HepG2 (cell line): Measurements from ENCODE around the gene DNTTIP2. TPM values are rescaled to one million over a fixed set of nuclear protein-coding genes. Genes with fewer than 3 reads are reported as not detected.
A peak's percentile ranks its signal among the peaks of the same experiment; 100 is the strongest.

Experiments
- ATAD3A ChIP-seq: sonication (generic); formaldehyde crosslinking; IDR thresholded peaks from 2 replicates; pipeline ENCODE4 v1.4.0; 2020; ENCODE audit warnings: missing genetic modification reagents
- CEBPG ChIP-seq: IDR thresholded peaks from 2 replicates; pipeline ENCODE4 v1.6.1; 2016
- CTCF ChIP-seq: sonication (generic); formaldehyde crosslinking; IDR thresholded peaks from 2 replicates; pipeline ENCODE4 v1.5.0; 2020; ENCODE audit warnings: mild to moderate bottlenecking, missing genetic modification reagents, moderate library complexity
- ELF1 ChIP-seq: sonication (generic); formaldehyde crosslinking; IDR thresholded peaks from 2 replicates; pipeline ENCODE4 v1.4.0; 2020; ENCODE audit warnings: missing genetic modification reagents
- FIP1L1 ChIP-seq: fragments of 200-400 bp; formaldehyde crosslinking; IDR thresholded peaks from 2 replicates; pipeline ENCODE4 v1.6.1; 2018; ENCODE audit warnings: low read depth, mild to moderate bottlenecking, low read length, moderate library complexity, borderline replicate concordance; ENCODE audit not compliant: insufficient read depth
- FOXK2 ChIP-seq: fragments of 450-650 bp; IDR thresholded peaks from 2 replicates; pipeline ENCODE4 v1.6.1; 2016
- GMEB2 ChIP-seq: IDR thresholded peaks from 2 replicates; pipeline ENCODE4 v1.6.1; 2016; ENCODE audit warnings: missing biosample characterization, missing genetic modification reagents, low read depth
- IKZF5 ChIP-seq: IDR thresholded peaks from 2 replicates; pipeline ENCODE4 v1.6.1; 2018; ENCODE audit warnings: missing genetic modification reagents, mild to moderate bottlenecking, missing compliant biosample characterization
- NAIF1 ChIP-seq: sonication (generic); formaldehyde crosslinking; IDR thresholded peaks from 2 replicates; pipeline ENCODE4 v1.5.0; 2020; ENCODE audit warnings: mild to moderate bottlenecking, missing genetic modification reagents, borderline replicate concordance
- RARA ChIP-seq: IDR thresholded peaks from 2 replicates; pipeline ENCODE4 v1.6.1; 2016; ENCODE audit warnings: missing genetic modification reagents, missing compliant biosample characterization
- TBL1XR1 ChIP-seq: fragments of 150-350 bp; IDR thresholded peaks from 2 replicates; pipeline ENCODE4 v1.6.1; 2014; ENCODE audit warnings: borderline replicate concordance, low read length; ENCODE audit not compliant: partially characterized antibody
- TCF7L2 ChIP-seq: IDR thresholded peaks from 2 replicates; pipeline ENCODE4 v1.6.1; 2011; ENCODE audit warnings: mild to moderate bottlenecking, low read depth, low read length, moderate library complexity
- TP53 ChIP-seq: sonication (generic); formaldehyde crosslinking; conservative IDR thresholded peaks from 2 replicates; pipeline ENCODE4 v1.4.0; 2020; ENCODE audit warnings: missing genetic modification reagents
- TRAFD1 ChIP-seq: sonication (generic); formaldehyde crosslinking; IDR thresholded peaks from 2 replicates; pipeline ENCODE4 v1.5.1; 2020; ENCODE audit warnings: missing genetic modification reagents, mild to moderate bottlenecking, borderline replicate concordance
- U2AF1 ChIP-seq: fragments of 200-400 bp; formaldehyde crosslinking; optimal IDR thresholded peaks from 2 replicates; pipeline ENCODE3; 2017; ENCODE audit warnings: mild to moderate bottlenecking, low read depth, low read length
- ZBTB1 ChIP-seq: sonication (generic); formaldehyde crosslinking; IDR thresholded peaks from 2 replicates; pipeline ENCODE4 v1.4.0; 2020; ENCODE audit warnings: missing genetic modification reagents, borderline replicate concordance
- ZBTB34 ChIP-seq: sonication (generic); formaldehyde crosslinking; IDR thresholded peaks from 2 replicates; pipeline ENCODE4 v1.8.0; 2022; ENCODE audit warnings: mild to moderate bottlenecking, missing genetic modification reagents
- ZBTB42 ChIP-seq: sonication (generic); formaldehyde crosslinking; IDR thresholded peaks from 2 replicates; pipeline ENCODE4 v1.5.0; 2020; ENCODE audit warnings: mild to moderate bottlenecking, missing genetic modification reagents
- ZFP36 ChIP-seq: fragments of 150-350 bp; IDR thresholded peaks from 2 replicates; pipeline ENCODE4 v1.6.1; 2018; ENCODE audit warnings: borderline replicate concordance, low read length, low read depth; ENCODE audit not compliant: partially characterized antibody
- ZNF749 ChIP-seq: sonication (generic); formaldehyde crosslinking; IDR thresholded peaks from 2 replicates; pipeline ENCODE4 v1.8.0; 2022; ENCODE audit warnings: mild to moderate bottlenecking, missing genetic modification reagents, moderate library complexity, borderline replicate concordance
- ZNF772 ChIP-seq: sonication (generic); formaldehyde crosslinking; IDR thresholded peaks from 2 replicates; pipeline ENCODE4 v1.5.0; 2020; ENCODE audit warnings: mild to moderate bottlenecking, missing genetic modification reagents
- ZNF790 ChIP-seq: sonication (generic); formaldehyde crosslinking; IDR thresholded peaks from 2 replicates; pipeline ENCODE4 v1.8.0; 2022; ENCODE audit warnings: missing genetic modification reagents, mild to moderate bottlenecking, borderline replicate concordance
- ZSCAN30 ChIP-seq: sonication (generic); formaldehyde crosslinking; IDR thresholded peaks from 2 replicates; pipeline ENCODE4 v1.5.0; 2020; ENCODE audit warnings: mild to moderate bottlenecking, missing genetic modification reagents
- polyA plus RNA-seq, 8 experiments: library from polyadenylated mRNA; depleted of rRNA in 3 of 8; stranded (reverse) in 7 of 8; unstranded in 1 of 8; fragments of >200 nt; fragmentation: Illumina TruSeq in 4 of 8; extraction: Trizol in 4 of 8; gene quantifications; 2 replicates each; pipeline versions ENCODE4 v1.2.1 to v1.2.3, GENCODE V29; 2011 to 2016; ENCODE audit warnings: low read depth in 4 of 8, missing spikeins in 1 of 8, mixed read lengths in 1 of 8; ENCODE audit not compliant: insufficient read depth in 1 of 8
- total RNA-seq, 5 experiments: library from RNA; depleted of rRNA; stranded (reverse); fragments of >200 nt; fragmentation: Illumina TruSeq; extraction: Trizol; gene quantifications; 2 replicates each; pipeline ENCODE4 v1.2.3, GENCODE V29; 2016; ENCODE audit warnings: low read depth in 1 of 5

DNTTIP2 gene
- total and polyA plus RNA-seq, 2 of the 13 experiments (the other 11 are each of a cell fraction or from before 2014, with no cell fraction given), result 11.4 to 63.3 TPM

GRCh38 chr1:93878889-93879586, at the start of gene DNTTIP2 (continued):
- peak; percentile 23; the same call in 1 of the 2 replicates for TF ChIP-seq NAIF1 (CRISPR knock-in tag)
- no peak for TF ChIP-seq U2AF1
- TF ChIP-seq ZBTB42 (CRISPR knock-in tag), result 0 out of 2 replicates have a peak, but pooled peaks have one; percentile 62
- TF ChIP-seq GMEB2 (CRISPR knock-in tag), result peak; percentile 59; the same call in 1 of the 2 replicates
- peak; percentile 85 for TF ChIP-seq IKZF5 (CRISPR knock-in tag)
- TF ChIP-seq FOXK2, result no peak
- peak; percentile 22; the same call in 1 of the 2 replicates for TF ChIP-seq CTCF (CRISPR knock-in tag)
- TF ChIP-seq ZSCAN30 (CRISPR knock-in tag), result no peak
- TF ChIP-seq TP53 (CRISPR knock-in tag), result no peak
- no peak for TF ChIP-seq TCF7L2
- TF ChIP-seq ELF1 (CRISPR knock-in tag), result peak; percentile 94
- no peak for TF ChIP-seq TBL1XR1
- TF ChIP-seq TRAFD1 (CRISPR knock-in tag), result no peak
- TF ChIP-seq ZBTB1 (CRISPR knock-in tag), result no peak
- no peak; the same call in 1 of the 2 replicates for TF ChIP-seq CEBPG (CRISPR knock-in tag)
- TF ChIP-seq RARA, result peak; percentile 26; the same call in 1 of the 2 replicates
- no peak for TF ChIP-seq ZNF749 (CRISPR knock-in tag)
- TF ChIP-seq ATAD3A (CRISPR knock-in tag), result no peak
- TF ChIP-seq ZNF790 (CRISPR knock-in tag), result 0 out of 2 replicates have a peak, but pooled peaks have one; percentile 76
- no peak for TF ChIP-seq ZFP36
- TF ChIP-seq ZNF772 (CRISPR knock-in tag), result peak; percentile 81; the same call in 1 of the 2 replicates
- no peak for TF ChIP-seq ZBTB34 (CRISPR knock-in tag)
- no peak for TF ChIP-seq FIP1L1
